WTC11 (cell line): ENCODE measurements around the gene MORC3. TPM values are rescaled to one million over a fixed set of nuclear protein-coding genes. Genes with fewer than 3 reads are reported as not detected.

Source experiments
- ATAC-seq: fragments of 200-7000 bp; cut with Tn5 transposase; 2 replicates; pipeline ENCODE4 v1.10.0; 2021; ENCODE audit warnings: mild to moderate bottlenecking, moderate library complexity
- CTCF ChIA-PET: fragments of 300-600 bp; sonication (Branson Sonifier 250); formaldehyde crosslinking; loops from one replicate; lab custom pipeline; 2021; ENCODE audit warnings: antibody characterized with exemption; lab: Charles Lee
- POLR2A ChIA-PET: fragments of 350-600 bp; sonication (Branson Sonifier 250); formaldehyde crosslinking; loops from one replicate; lab custom pipeline; 2021; ENCODE audit warnings: antibody characterized with exemption; lab: Charles Lee
- DNase-seq: peaks from one replicate; pipeline ENCODE4 v3.0.0; 2021; ENCODE audit warnings: low spot score
- H3K27ac Mint-ChIP-seq: 2 replicates; pipeline ENCODE4 v1.8.0; 2021; ENCODE audit warnings: mixed read lengths
- H3K27me3 Mint-ChIP-seq: 2 replicates; pipeline ENCODE4 v1.8.0; 2021; ENCODE audit warnings: low read depth, mild to moderate bottlenecking, moderate library complexity, mixed read lengths
- H3K36me3 Mint-ChIP-seq: 2 replicates; pipeline ENCODE4 v1.8.0; 2021; ENCODE audit warnings: mixed read lengths
- H3K4me1 Mint-ChIP-seq: 2 replicates; pipeline ENCODE4 v1.8.0; 2022; ENCODE audit warnings: mixed read lengths
- H3K4me3 Mint-ChIP-seq: 2 replicates; pipeline ENCODE4 v1.8.0; 2021; ENCODE audit warnings: mild to moderate bottlenecking, moderate library complexity, mixed read lengths
- H3K9me3 Mint-ChIP-seq: 2 replicates; pipeline ENCODE4 v1.8.0; 2021; ENCODE audit warnings: mixed read lengths
- ATF1 ChIP-seq: sonication (generic); formaldehyde crosslinking; IDR thresholded peaks from 2 replicates; pipeline ENCODE4 v1.8.1; 2023; ENCODE audit warnings: mild to moderate bottlenecking, moderate library complexity, missing genetic modification reagents
- CREB1 ChIP-seq: sonication (generic); formaldehyde crosslinking; IDR thresholded peaks from 2 replicates; pipeline ENCODE4 v1.8.0; 2023; ENCODE audit warnings: mild to moderate bottlenecking, missing genetic modification reagents
- ETV6 ChIP-seq: sonication (generic); formaldehyde crosslinking; IDR thresholded peaks from 2 replicates; pipeline ENCODE4 v1.8.1; 2022; ENCODE audit warnings: mild to moderate bottlenecking, missing genetic modification reagents
- FOXJ3 ChIP-seq: sonication (generic); formaldehyde crosslinking; IDR thresholded peaks from 2 replicates; pipeline ENCODE4 v1.9.0; 2021; ENCODE audit warnings: missing genetic modification reagents, mild to moderate bottlenecking, borderline replicate concordance
- FOXK1 ChIP-seq: sonication (generic); formaldehyde crosslinking; IDR thresholded peaks from 2 replicates; pipeline ENCODE4 v1.8.0; 2022; ENCODE audit warnings: mild to moderate bottlenecking, moderate library complexity, missing genetic modification reagents
- FOXP1 ChIP-seq: sonication (generic); formaldehyde crosslinking; IDR thresholded peaks from 2 replicates; pipeline ENCODE4 v1.8.0; 2022; ENCODE audit warnings: missing genetic modification reagents, mild to moderate bottlenecking, moderate library complexity, borderline replicate concordance
- JUN ChIP-seq: sonication (generic); formaldehyde crosslinking; IDR thresholded peaks from 2 replicates; pipeline ENCODE4 v1.8.0; 2023; ENCODE audit warnings: mild to moderate bottlenecking, missing genetic modification reagents
- NFE2L1 ChIP-seq: sonication (generic); formaldehyde crosslinking; IDR thresholded peaks from 2 replicates; pipeline ENCODE4 v1.8.1; 2023; ENCODE audit warnings: missing genetic modification reagents
- NFYB ChIP-seq: sonication (generic); formaldehyde crosslinking; conservative IDR thresholded peaks from 2 replicates; pipeline ENCODE4 v1.8.0; 2022; ENCODE audit warnings: low read depth, missing genetic modification reagents
- NR1H2 ChIP-seq: sonication (generic); formaldehyde crosslinking; IDR thresholded peaks from 2 replicates; pipeline ENCODE4 v1.9.0; 2021; ENCODE audit warnings: mild to moderate bottlenecking, moderate library complexity, missing genetic modification reagents
- SMAD3 ChIP-seq: sonication (generic); formaldehyde crosslinking; IDR thresholded peaks from 2 replicates; pipeline ENCODE4 v1.8.0; 2022; ENCODE audit warnings: missing genetic modification reagents, mild to moderate bottlenecking, borderline replicate concordance
- ZNF671 ChIP-seq: fragments of 250-450 bp; sonication (Bioruptor Pico); IDR thresholded peaks from 2 replicates; pipeline ENCODE4 v1.8.0; 2021; ENCODE audit warnings: mild to moderate bottlenecking
- total RNA-seq: library from RNA; stranded (reverse); gene quantifications from 3 replicates; pipeline ENCODE4 v1.2.3, GENCODE V29; 2021
- TF ChIP-seq, protein P1 (sequence below): fragments of 250-450 bp; sonication (Bioruptor Pico); IDR thresholded peaks from 2 replicates; pipeline ENCODE4 v1.9.0; 2021; ENCODE audit warnings: mild to moderate bottlenecking
- TF ChIP-seq, protein P2 (sequence below): sonication (generic); formaldehyde crosslinking; IDR thresholded peaks from 2 replicates; pipeline ENCODE4 v1.8.1; 2022; ENCODE audit warnings: mild to moderate bottlenecking, missing genetic modification reagents, moderate library complexity, borderline replicate concordance
- TF ChIP-seq, protein P3 (sequence below): fragments of 250-450 bp; sonication (Bioruptor Pico); conservative IDR thresholded peaks from 2 replicates; pipeline ENCODE4 v1.9.0; 2021; ENCODE audit warnings: mild to moderate bottlenecking
- TF ChIP-seq, protein P4 (sequence below): sonication (generic); formaldehyde crosslinking; IDR thresholded peaks from 2 replicates; pipeline ENCODE4 v1.8.0; 2022; ENCODE audit warnings: mild to moderate bottlenecking, missing genetic modification reagents
- TF ChIP-seq, protein P5 (sequence below): fragments of 250-450 bp; sonication (Bioruptor Pico); IDR thresholded peaks from 2 replicates; pipeline ENCODE4 v1.8.0; 2021; ENCODE audit warnings: mild to moderate bottlenecking

The MORC3 gene
- total RNA-seq, 1 experiment from 2014 or later: 15.9 TPM

DNA sequence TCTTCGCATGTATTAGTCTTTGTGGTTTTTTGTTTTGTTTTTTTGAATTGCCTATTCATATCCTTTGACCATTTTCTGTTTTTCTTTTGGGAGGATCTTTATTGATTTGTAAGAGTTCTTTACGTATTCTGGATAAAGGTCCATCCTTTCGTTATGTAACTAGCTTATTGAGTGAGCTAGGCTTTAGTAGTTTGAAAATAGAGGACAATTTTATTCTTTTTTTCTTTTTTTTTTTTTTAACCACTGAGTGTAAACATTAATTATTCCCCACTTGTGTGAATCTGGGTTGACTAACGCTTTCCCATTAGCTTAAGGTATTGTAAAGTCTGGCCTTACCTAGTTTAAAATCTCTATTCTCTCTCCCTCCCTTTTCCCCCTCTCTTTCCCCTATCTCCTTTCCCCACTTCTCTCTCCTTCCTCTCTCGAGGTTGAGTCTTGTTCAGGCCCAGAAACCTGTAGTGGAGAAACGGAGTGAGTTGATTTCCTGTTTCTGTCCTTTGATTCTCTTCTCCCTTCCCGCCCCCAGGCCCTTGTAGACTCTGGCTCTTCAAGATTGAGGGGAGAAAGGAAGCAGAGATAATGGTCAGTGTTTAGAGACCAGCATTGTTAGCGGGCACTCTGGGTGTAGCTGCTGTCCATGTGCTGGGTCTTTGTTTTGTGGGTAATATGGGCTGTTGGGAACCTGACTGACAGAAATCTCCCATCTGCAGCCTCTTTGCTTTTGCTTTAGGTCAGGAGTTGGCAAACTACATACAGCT lies 1.5 kb downstream of the MORC3 start:
- POLR2A ChIA-PET: interaction anchor here (0.7 kb wide), 1 partner anchor 217 kb away, joined by 5 read pairs; no protein-coding TSS in a partner anchor
- Mint-ChIP-seq H3K27ac (peak overlapping the region; percentile 97), H3K4me1 (peaks cover 20% of the 10 kb centered on the region), H3K4me3 (peak overlapping the region; percentile 98), H3K9me3 (peaks cover 7% of the 10 kb centered on the region), H3K27me3 (peaks cover 15% of the 10 kb centered on the region), H3K36me3 (peaks cover 18% of the 10 kb centered on the region)
- CTCF ChIA-PET: interaction anchor here (1.2 to 1.8 kb wide), 3 partner anchors 14 to 196 kb away, joined by 3 to 5 read pairs (median 3); no protein-coding TSS in a partner anchor
- DNase-seq: no peak
- TF ChIP-seq ATF1 (CRISPR knock-in tag) (no peak), ZNF671 (no peak), FOXK1 (no peak), NFYB (no peak), NR1H2 (CRISPR knock-in tag) (no peak), ETV6 (CRISPR knock-in tag) (no peak), FOXJ3 (CRISPR knock-in tag) (no peak)
- TF ChIP-seq, all 79 proteins: peak for 0
- peak; percentile 1 for ATAC-seq

DNA sequence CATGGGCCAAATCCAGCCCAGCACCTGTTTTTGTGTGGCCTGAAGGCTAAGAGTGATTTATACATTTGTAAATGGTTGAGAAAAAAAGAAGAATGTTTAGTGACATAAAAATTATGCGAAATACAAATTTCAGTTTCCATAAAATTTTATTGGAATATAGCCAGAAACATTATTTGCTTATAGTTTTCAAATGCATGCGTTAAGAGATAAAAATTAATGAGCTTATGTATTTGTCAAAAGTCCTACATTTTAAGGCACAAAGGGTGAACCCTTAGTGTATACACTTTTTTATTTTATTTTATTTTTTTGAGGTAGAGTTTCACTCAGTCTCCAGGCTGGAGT lies 2.1 kb downstream of the MORC3 start:
- Mint-ChIP-seq H3K4me3 (peak overlapping the region; percentile 98), H3K4me1 (peaks cover 20% of the 10 kb centered on the region), H3K36me3 (peaks cover 18% of the 10 kb centered on the region)
- no peak for ATAC-seq
- TF ChIP-seq, protein P1, sequence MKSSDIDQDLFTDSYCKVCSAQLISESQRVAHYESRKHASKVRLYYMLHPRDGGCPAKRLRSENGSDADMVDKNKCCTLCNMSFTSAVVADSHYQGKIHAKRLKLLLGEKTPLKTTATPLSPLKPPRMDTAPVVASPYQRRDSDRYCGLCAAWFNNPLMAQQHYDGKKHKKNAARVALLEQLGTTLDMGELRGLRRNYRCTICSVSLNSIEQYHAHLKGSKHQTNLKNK: no peak
- TF ChIP-seq FOXJ3 (CRISPR knock-in tag) (no peak), CREB1 (no peak)
- TF ChIP-seq, all 79 proteins: peak for 0
- ChIA-PET CTCF (interaction anchor here (1.2 to 1.6 kb wide), 2 partner anchors 67 to 197 kb away, joined by 3 read pairs; no protein-coding TSS in a partner anchor), POLR2A (interaction anchor here (0.7 kb wide), 1 partner anchor 218 kb away, joined by 5 read pairs; no protein-coding TSS in a partner anchor)
- H3K27ac Mint-ChIP-seq: peak overlapping the region; percentile 92
- H3K9me3 Mint-ChIP-seq: peaks cover 7% of the 10 kb centered on the region
- DNase-seq: no peak
- H3K27me3 Mint-ChIP-seq: peaks cover 10% of the 10 kb centered on the region

DNA sequence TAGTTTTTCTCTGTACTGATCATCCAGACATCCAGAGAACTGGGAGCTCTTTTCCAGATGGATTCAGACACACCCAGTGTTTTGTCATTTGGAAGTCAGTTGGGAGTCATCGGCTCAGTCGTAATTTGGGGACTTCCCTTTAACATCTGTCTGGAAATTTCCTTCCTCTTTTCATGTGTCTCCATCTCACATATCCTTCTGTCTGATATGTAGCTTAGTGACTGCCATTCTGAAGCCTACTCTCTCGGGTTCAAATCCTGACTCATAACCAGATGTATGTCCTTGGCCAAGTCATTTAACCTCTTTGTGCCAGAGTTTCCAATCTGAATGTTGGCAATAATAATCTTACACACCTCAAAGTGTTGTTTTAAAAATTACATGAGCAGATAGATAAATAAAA lies 3.0 kb downstream of the MORC3 start:
- CTCF ChIA-PET: interaction anchor here (0.6 kb wide), 1 partner anchor 182 kb away, joined by 3 read pairs; no protein-coding TSS in a partner anchor
- Mint-ChIP-seq H3K9me3 (0 out of 2 replicates have a peak, but pooled peaks cover 3% of the 10 kb centered on the region), H3K27me3 (peaks cover 5% of the 10 kb centered on the region; the same call in 1 of the 2 replicates), H3K27ac (peak overlapping the region; percentile 23), H3K4me1 (peaks cover 20% of the 10 kb centered on the region), H3K36me3 (peaks cover 18% of the 10 kb centered on the region), H3K4me3 (peak overlapping the region; percentile 7; the same call in 1 of the 2 replicates)
- DNase-seq (no peak), ATAC-seq (no peak)
- POLR2A ChIA-PET: no interaction called here
- TF ChIP-seq FOXP1 (CRISPR knock-in tag): no peak
- TF ChIP-seq, protein P2, sequence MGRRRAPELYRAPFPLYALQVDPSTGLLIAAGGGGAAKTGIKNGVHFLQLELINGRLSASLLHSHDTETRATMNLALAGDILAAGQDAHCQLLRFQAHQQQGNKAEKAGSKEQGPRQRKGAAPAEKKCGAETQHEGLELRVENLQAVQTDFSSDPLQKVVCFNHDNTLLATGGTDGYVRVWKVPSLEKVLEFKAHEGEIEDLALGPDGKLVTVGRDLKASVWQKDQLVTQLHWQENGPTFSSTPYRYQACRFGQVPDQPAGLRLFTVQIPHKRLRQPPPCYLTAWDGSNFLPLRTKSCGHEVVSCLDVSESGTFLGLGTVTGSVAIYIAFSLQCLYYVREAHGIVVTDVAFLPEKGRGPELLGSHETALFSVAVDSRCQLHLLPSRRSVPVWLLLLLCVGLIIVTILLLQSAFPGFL: no peak
- no peak for TF ChIP-seq JUN
- TF ChIP-seq SMAD3: no peak
- no peak for TF ChIP-seq NR1H2 (CRISPR knock-in tag)
- TF ChIP-seq, protein P3, sequence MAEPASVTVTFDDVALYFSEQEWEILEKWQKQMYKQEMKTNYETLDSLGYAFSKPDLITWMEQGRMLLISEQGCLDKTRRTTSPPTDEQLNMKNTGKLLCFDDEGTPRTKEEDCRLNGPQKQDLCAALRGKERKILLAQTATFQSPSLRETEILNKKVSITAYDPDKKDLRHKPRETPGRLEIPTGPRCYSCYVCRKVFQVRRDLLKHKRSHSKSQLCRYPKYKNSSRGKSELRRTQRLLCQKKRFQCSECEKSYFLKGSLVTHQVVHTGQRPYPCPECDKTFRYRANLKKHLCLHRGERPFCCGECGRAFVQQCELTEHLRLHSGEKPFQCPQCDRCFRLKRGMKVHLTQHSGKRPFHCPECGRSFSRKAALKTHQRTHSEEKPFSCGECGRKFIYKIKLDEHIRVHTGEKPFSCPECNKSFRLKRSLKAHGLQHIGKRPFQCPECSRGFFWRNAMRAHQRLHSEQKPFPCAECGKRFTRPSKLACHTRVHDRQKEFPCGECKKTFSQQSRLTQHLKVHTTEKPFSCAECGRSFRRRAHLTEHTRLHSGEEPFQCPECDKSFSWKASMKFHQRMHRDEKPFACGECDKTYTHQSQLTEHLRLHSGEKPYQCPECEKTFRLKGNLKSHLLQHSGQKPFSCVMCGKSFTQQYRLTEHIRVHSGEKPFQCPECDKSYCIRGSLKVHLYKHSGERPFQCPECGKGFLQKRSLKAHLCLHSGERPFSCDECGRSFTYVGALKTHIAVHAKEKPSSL (CRISPR knock-in tag): no peak
- TF ChIP-seq, protein P4, sequence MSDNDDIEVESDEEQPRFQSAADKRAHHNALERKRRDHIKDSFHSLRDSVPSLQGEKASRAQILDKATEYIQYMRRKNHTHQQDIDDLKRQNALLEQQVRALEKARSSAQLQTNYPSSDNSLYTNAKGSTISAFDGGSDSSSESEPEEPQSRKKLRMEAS (CRISPR knock-in tag): no peak
- TF ChIP-seq, protein P5, sequence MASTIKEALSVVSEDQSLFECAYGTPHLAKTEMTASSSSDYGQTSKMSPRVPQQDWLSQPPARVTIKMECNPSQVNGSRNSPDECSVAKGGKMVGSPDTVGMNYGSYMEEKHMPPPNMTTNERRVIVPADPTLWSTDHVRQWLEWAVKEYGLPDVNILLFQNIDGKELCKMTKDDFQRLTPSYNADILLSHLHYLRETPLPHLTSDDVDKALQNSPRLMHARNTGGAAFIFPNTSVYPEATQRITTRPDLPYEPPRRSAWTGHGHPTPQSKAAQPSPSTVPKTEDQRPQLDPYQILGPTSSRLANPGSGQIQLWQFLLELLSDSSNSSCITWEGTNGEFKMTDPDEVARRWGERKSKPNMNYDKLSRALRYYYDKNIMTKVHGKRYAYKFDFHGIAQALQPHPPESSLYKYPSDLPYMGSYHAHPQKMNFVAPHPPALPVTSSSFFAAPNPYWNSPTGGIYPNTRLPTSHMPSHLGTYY (CRISPR knock-in tag): no peak
- no peak for TF ChIP-seq NFE2L1 (CRISPR knock-in tag)
